HG03095 (cell line): ENCODE results near the gene BTBD9.

ENCODE experiments used
- ATAC-seq: cut with Tn5 transposase; IDR thresholded peaks from one replicate; pipeline ENCODE4 v1.9.1; 2021; ENCODE audit warnings: moderate library complexity; ENCODE audit not compliant: unreplicated experiment

BTBD9 gene

GRCh38 chr6:38184585-38185080, 455.1 kb downstream of the BTBD9 start:
- ATAC-seq: no peak

GRCh38 chr6:38183856-38184584, 455.7 kb downstream of the BTBD9 start:
- no peak for ATAC-seq

GRCh38 chr6:38182426-38182825, 457.3 kb downstream of the BTBD9 start:
- no peak for ATAC-seq

- ATAC-seq: no peak
Measured at GRCh38 chr6:38180586-38180985, 459.1 kb downstream of the BTBD9 start.

- no peak for ATAC-seq
Measured at GRCh38 chr6:38179794-38180430, 459.8 kb downstream of the BTBD9 start.

GRCh38 chr6:38179300-38179699, 460.4 kb downstream of the BTBD9 start:
- ATAC-seq: no peak

GRCh38 chr6:38178584-38178886, 461.2 kb downstream of the BTBD9 start:
- ATAC-seq: no peak

GRCh38 chr6:38177882-38178583, 461.7 kb downstream of the BTBD9 start:
- no peak for ATAC-seq

- no peak for ATAC-seq
Measured at GRCh38 chr6:38176797-38177751, 462.7 kb downstream of the BTBD9 start.

GRCh38 chr6:38175786-38176185, 463.9 kb downstream of the BTBD9 start:
- no peak for ATAC-seq

GRCh38 chr6:38174806-38175495, 464.8 kb downstream of the BTBD9 start:
- ATAC-seq: no peak

- no peak for ATAC-seq
Measured at GRCh38 chr6:38174315-38174714, 465.4 kb downstream of the BTBD9 start.

GRCh38 chr6:38173909-38174308, 465.8 kb downstream of the BTBD9 start:
- no peak for ATAC-seq

GRCh38 chr6:38172739-38173410, 466.9 kb downstream of the BTBD9 start:
- ATAC-seq: no peak

GRCh38 chr6:38171997-38172738, 467.6 kb downstream of the BTBD9 start:
- ATAC-seq: no peak

GRCh38 chr6:38170666-38171355, 468.9 kb downstream of the BTBD9 start:
- no peak for ATAC-seq

- no peak for ATAC-seq
Measured at GRCh38 chr6:38169977-38170526, 469.7 kb downstream of the BTBD9 start.
